Measurements from ENCODE around the gene CNTNAP5.

CNTNAP5 gene

GRCh38 chr2:124026503-124026902 is 1.4 kb downstream of the CNTNAP5 start:
- Histone ChIP-seq H3K27me3 (ENCODE audit: low read depth, low read length) (0 out of 2 replicates have a peak, but pooled peaks cover 4% of the 10 kb centered on the region), H3K27ac (ENCODE audit: low read length) (no peak overlapping the region), H3K4me1 (ENCODE audit: low read length) (peaks cover 4% of the 10 kb centered on the region; the same call in 1 of the 2 replicates), H3K79me2 (ENCODE audit: low read length) (no peaks in the 10 kb centered on the region), H3K9ac (ENCODE audit: low read length) (no peak overlapping the region), H3K9me3 (ENCODE audit: insufficient read depth, low read length) (no peaks in the 10 kb centered on the region), H3K36me3 (replicated peaks; ENCODE audit: low read depth, low read length) (no peaks in the 10 kb centered on the region), H3K4me3 (ENCODE audit: low read length) (no peak overlapping the region), H3K4me2 (ENCODE audit: low read length) (no peak overlapping the region), H4K20me1 (ENCODE audit: insufficient read depth, low read length) (no peaks in the 10 kb centered on the region), H2AFZ (ENCODE audit: low read depth, low read length) (no peak overlapping the region)
- TF ChIP-seq EZH2phosphoT487 (IDR thresholded peaks at IDR 0.05; ENCODE audit: low read depth) (no peak), CTCF (IDR thresholded peaks at IDR 0.05; ENCODE audit: low read depth, low read length) (no peak)

- Histone ChIP-seq H3K36me3 (replicated peaks; ENCODE audit: low read depth, low read length) (no peaks in the 10 kb centered on the region), H3K9ac (ENCODE audit: low read length) (no peak overlapping the region), H3K4me2 (ENCODE audit: low read length) (peak overlapping the region; percentile 13; the same call in 1 of the 2 replicates), H3K27ac (ENCODE audit: low read length) (no peak overlapping the region), H3K27me3 (ENCODE audit: low read depth, low read length) (0 out of 2 replicates have a peak, but pooled peaks cover 4% of the 10 kb centered on the region), H3K79me2 (ENCODE audit: low read length) (no peaks in the 10 kb centered on the region), H4K20me1 (ENCODE audit: insufficient read depth, low read length) (no peaks in the 10 kb centered on the region), H3K4me3 (ENCODE audit: low read length) (no peak overlapping the region), H3K9me3 (ENCODE audit: insufficient read depth, low read length) (no peaks in the 10 kb centered on the region), H2AFZ (ENCODE audit: low read depth, low read length) (no peak overlapping the region), H3K4me1 (ENCODE audit: low read length) (peaks cover 4% of the 10 kb centered on the region; the same call in 1 of the 2 replicates)
- no peak for TF ChIP-seq EZH2phosphoT487 (IDR thresholded peaks at IDR 0.05; ENCODE audit: low read depth)
- peak; percentile 76 for TF ChIP-seq CTCF (IDR thresholded peaks at IDR 0.05; ENCODE audit: low read depth, low read length)
Observed at GRCh38 chr2:124027182-124027581, 2.1 kb downstream of the CNTNAP5 start.

GRCh38 chr2:124032799-124033198 is 7.7 kb downstream of the CNTNAP5 start:
- Histone ChIP-seq H3K4me1 (ENCODE audit: low read length) (0 out of 2 replicates have a peak, but pooled peaks cover 2% of the 10 kb centered on the region), H3K36me3 (replicated peaks; ENCODE audit: low read depth, low read length) (no peaks in the 10 kb centered on the region), H3K4me3 (ENCODE audit: low read length) (no peak overlapping the region), H3K27me3 (ENCODE audit: low read depth, low read length) (no peaks in the 10 kb centered on the region), H3K9me3 (ENCODE audit: insufficient read depth, low read length) (no peaks in the 10 kb centered on the region), H4K20me1 (ENCODE audit: insufficient read depth, low read length) (no peaks in the 10 kb centered on the region), H3K9ac (ENCODE audit: low read length) (no peak overlapping the region), H2AFZ (ENCODE audit: low read depth, low read length) (no peak overlapping the region), H3K27ac (ENCODE audit: low read length) (no peak overlapping the region), H3K4me2 (ENCODE audit: low read length) (no peak overlapping the region), H3K79me2 (ENCODE audit: low read length) (no peaks in the 10 kb centered on the region)
- TF ChIP-seq CTCF (IDR thresholded peaks at IDR 0.05; ENCODE audit: low read depth, low read length), result no peak
- TF ChIP-seq EZH2phosphoT487 (IDR thresholded peaks at IDR 0.05; ENCODE audit: low read depth), result no peak

GRCh38 chr2:124034265-124034664 is 9.2 kb downstream of the CNTNAP5 start:
- Histone ChIP-seq H3K79me2 (ENCODE audit: low read length) (no peaks in the 10 kb centered on the region), H3K4me1 (ENCODE audit: low read length) (0 out of 2 replicates have a peak, but pooled peaks cover 2% of the 10 kb centered on the region)
- TF ChIP-seq EZH2phosphoT487 (IDR thresholded peaks at IDR 0.05; ENCODE audit: low read depth) (no peak), CTCF (IDR thresholded peaks at IDR 0.05; ENCODE audit: low read depth, low read length) (no peak)

More at GRCh38 chr2:124034265-124034664, 9.2 kb downstream of the CNTNAP5 start:
- Histone ChIP-seq H3K9me3 (ENCODE audit: insufficient read depth, low read length) (no peaks in the 10 kb centered on the region), H3K4me2 (ENCODE audit: low read length) (no peak overlapping the region), H3K27me3 (ENCODE audit: low read depth, low read length) (no peaks in the 10 kb centered on the region), H3K36me3 (replicated peaks; ENCODE audit: low read depth, low read length) (no peaks in the 10 kb centered on the region), H2AFZ (ENCODE audit: low read depth, low read length) (no peak overlapping the region), H3K4me3 (ENCODE audit: low read length) (no peak overlapping the region), H4K20me1 (ENCODE audit: insufficient read depth, low read length) (no peaks in the 10 kb centered on the region), H3K9ac (ENCODE audit: low read length) (no peak overlapping the region), H3K27ac (ENCODE audit: low read length) (no peak overlapping the region)
